ENCODE measurements around the gene LRRFIP2. TPM values are rescaled to one million over a fixed set of nuclear protein-coding genes. Genes with fewer than 3 reads are reported as not detected.

Gene LRRFIP2
- total and polyA plus RNA-seq, 5 donors = 88.9 to 168 (median 161) TPM

- Histone ChIP-seq H3K27ac (ENCODE audit: low read length) (no peak overlapping the region), H3K9me3 (ENCODE audit: control insufficient read depth, low read length) (no peaks in the 10 kb centered on the region), H3K27me3 (ENCODE audit: control insufficient read depth, insufficient read depth) (no peaks in the 10 kb centered on the region), H3K4me1 (ENCODE audit: control insufficient read depth, insufficient read depth, low read length) (peaks cover 2% of the 10 kb centered on the region), H3K4me3 (ENCODE audit: low read length) (no peak overlapping the region)
- ATAC-seq = peak; percentile 41 to 52
- intact Hi-C loops (cut with DNase I) = no loop called here
- WGBS = 20% methylated on average over 1 of the region's 1 CpG
- DNase-seq = no peak
Measured at GRCh38 chr3:37096975-37097374, 77.4 kb downstream of the LRRFIP2 start.

GRCh38 chr3:37096288-37096687, 78.1 kb downstream of the LRRFIP2 start:
- H3K4me3 ChIP-seq (ENCODE audit: low read length) = no peak overlapping the region
- 16% methylated on average over 1 of the region's 1 CpG for WGBS
- intact Hi-C loops (cut with DNase I) = no loop called here
- DNase-seq (no peak), ATAC-seq (peak; percentile 43 to 59)
- H3K4me1 ChIP-seq (ENCODE audit: control insufficient read depth, insufficient read depth, low read length) = peaks cover 2% of the 10 kb centered on the region
- no peak overlapping the region for H3K27ac ChIP-seq (ENCODE audit: low read length)
- H3K9me3 ChIP-seq (ENCODE audit: control insufficient read depth, low read length) = no peaks in the 10 kb centered on the region
- no peaks in the 10 kb centered on the region for H3K27me3 ChIP-seq (ENCODE audit: control insufficient read depth, insufficient read depth)

- DNase-seq = no peak
- H3K9me3 ChIP-seq (ENCODE audit: control insufficient read depth, low read length) = no peaks in the 10 kb centered on the region
Measured at GRCh38 chr3:37094636-37095035, 79.7 kb downstream of the LRRFIP2 start.

GRCh38 chr3:37093481-37093880, 80.9 kb downstream of the LRRFIP2 start:
- ATAC-seq = no peak
- H3K4me3 ChIP-seq (ENCODE audit: low read length) = no peak overlapping the region
- H3K27ac ChIP-seq (ENCODE audit: low read length) = no peak overlapping the region
- H3K27me3 ChIP-seq (ENCODE audit: control insufficient read depth, insufficient read depth) = no peaks in the 10 kb centered on the region
- DNase-seq = no peak
- no peaks in the 10 kb centered on the region for H3K9me3 ChIP-seq (ENCODE audit: control insufficient read depth, low read length)
- H3K4me1 ChIP-seq (ENCODE audit: control insufficient read depth, insufficient read depth, low read length) = peaks cover 2% of the 10 kb centered on the region
- intact Hi-C loops (cut with DNase I) = no loop called here
- 95% methylated on average over 2 of the region's 2 CpGs for WGBS

More at GRCh38 chr3:37094636-37095035, 79.7 kb downstream of the LRRFIP2 start:
- no peak overlapping the region for H3K27ac ChIP-seq (ENCODE audit: low read length)
- no peaks in the 10 kb centered on the region for H3K27me3 ChIP-seq (ENCODE audit: control insufficient read depth, insufficient read depth)
- H3K4me1 ChIP-seq (ENCODE audit: control insufficient read depth, insufficient read depth, low read length) = peaks cover 2% of the 10 kb centered on the region
- intact Hi-C loops (cut with DNase I) = no loop called here
- no peak for ATAC-seq
- H3K4me3 ChIP-seq (ENCODE audit: low read length) = no peak overlapping the region
- 60% methylated on average over 3 of the region's 3 CpGs for WGBS

- intact Hi-C loops (cut with DNase I) = no loop called here
Measured at GRCh38 chr3:37092484-37092883, 81.9 kb downstream of the LRRFIP2 start.

GRCh38 chr3:37087870-37088269, 86.5 kb downstream of the LRRFIP2 start:
- Histone ChIP-seq H3K27me3 (ENCODE audit: control insufficient read depth, insufficient read depth) (no peaks in the 10 kb centered on the region), H3K27ac (ENCODE audit: low read length) (no peak overlapping the region), H3K9me3 (ENCODE audit: control insufficient read depth, low read length) (no peaks in the 10 kb centered on the region), H3K4me1 (ENCODE audit: control insufficient read depth, insufficient read depth, low read length) (peaks cover 2% of the 10 kb centered on the region), H3K4me3 (ENCODE audit: low read length) (no peak overlapping the region)
- WGBS = 95% methylated on average over 2 of the region's 2 CpGs
- DNase-seq (no peak), ATAC-seq (no peak)
- intact Hi-C loops (cut with DNase I) = no loop called here

More at GRCh38 chr3:37092484-37092883, 81.9 kb downstream of the LRRFIP2 start:
- Histone ChIP-seq H3K4me3 (ENCODE audit: low read length) (no peak overlapping the region), H3K9me3 (ENCODE audit: control insufficient read depth, low read length) (no peaks in the 10 kb centered on the region), H3K4me1 (ENCODE audit: control insufficient read depth, insufficient read depth, low read length) (peaks cover 2% of the 10 kb centered on the region), H3K27me3 (ENCODE audit: control insufficient read depth, insufficient read depth) (no peaks in the 10 kb centered on the region), H3K27ac (ENCODE audit: low read length) (no peak overlapping the region)
- ATAC-seq (peak in 1 of 2 donors; percentile 23), DNase-seq (no peak)
- WGBS = 98% methylated on average over 3 of the region's 3 CpGs

- WGBS = 96% methylated on average over 6 of the region's 6 CpGs
- H3K27ac ChIP-seq (ENCODE audit: low read length) = no peak overlapping the region
- no peak for ATAC-seq
- intact Hi-C loops (cut with DNase I) = no loop called here
- no peaks in the 10 kb centered on the region for H3K4me1 ChIP-seq (ENCODE audit: control insufficient read depth, insufficient read depth, low read length)
- no peaks in the 10 kb centered on the region for H3K9me3 ChIP-seq (ENCODE audit: control insufficient read depth, low read length)
- no peak overlapping the region for H3K4me3 ChIP-seq (ENCODE audit: low read length)
- DNase-seq = no peak
- no peaks in the 10 kb centered on the region for H3K27me3 ChIP-seq (ENCODE audit: control insufficient read depth, insufficient read depth)
Measured at GRCh38 chr3:37086918-37087317, 87.5 kb downstream of the LRRFIP2 start.

- no peaks in the 10 kb centered on the region for H3K27me3 ChIP-seq (ENCODE audit: control insufficient read depth, insufficient read depth)
- no peaks in the 10 kb centered on the region for H3K9me3 ChIP-seq (ENCODE audit: control insufficient read depth, low read length)
- ATAC-seq (no peak), DNase-seq (no peak)
- no peak overlapping the region for H3K4me3 ChIP-seq (ENCODE audit: low read length)
- no peaks in the 10 kb centered on the region for H3K4me1 ChIP-seq (ENCODE audit: control insufficient read depth, insufficient read depth, low read length)
- no peak overlapping the region for H3K27ac ChIP-seq (ENCODE audit: low read length)
- intact Hi-C loops (cut with DNase I) = no loop called here
- WGBS = 92% methylated on average over 3 of the region's 3 CpGs
Measured at GRCh38 chr3:37082317-37082716, 92.1 kb downstream of the LRRFIP2 start.

GRCh38 chr3:37075955-37076354, 98.4 kb downstream of the LRRFIP2 start:
- intact Hi-C loops (cut with DNase I) = no loop called here
- H3K4me3 ChIP-seq (ENCODE audit: low read length) = no peak overlapping the region
- no peak overlapping the region for H3K27ac ChIP-seq (ENCODE audit: low read length)
- ATAC-seq (no peak), DNase-seq (no peak)
- no peaks in the 10 kb centered on the region for H3K27me3 ChIP-seq (ENCODE audit: control insufficient read depth, insufficient read depth)
- 100% methylated on average over 1 of the region's 1 CpG for WGBS
- peaks cover 3% of the 10 kb centered on the region for H3K4me1 ChIP-seq (ENCODE audit: control insufficient read depth, insufficient read depth, low read length)
- no peaks in the 10 kb centered on the region for H3K9me3 ChIP-seq (ENCODE audit: control insufficient read depth, low read length)

GRCh38 chr3:37074178-37074577, 100.2 kb downstream of the LRRFIP2 start:
- H3K4me3 ChIP-seq (ENCODE audit: low read length) = no peak overlapping the region
- H3K27ac ChIP-seq (ENCODE audit: low read length) = no peak overlapping the region
- intact Hi-C loops (cut with DNase I) = no loop called here
- H3K27me3 ChIP-seq (ENCODE audit: control insufficient read depth, insufficient read depth) = no peaks in the 10 kb centered on the region
- H3K9me3 ChIP-seq (ENCODE audit: control insufficient read depth, low read length) = no peaks in the 10 kb centered on the region
- DNase-seq (no peak), ATAC-seq (no peak)
- WGBS = 66% methylated on average over 3 of the region's 3 CpGs
- H3K4me1 ChIP-seq (ENCODE audit: control insufficient read depth, insufficient read depth, low read length) = peaks cover 3% of the 10 kb centered on the region

- no peaks in the 10 kb centered on the region for H3K27me3 ChIP-seq (ENCODE audit: control insufficient read depth, insufficient read depth)
- peaks cover 3% of the 10 kb centered on the region for H3K4me1 ChIP-seq (ENCODE audit: control insufficient read depth, insufficient read depth, low read length)
- 13% methylated on average over 2 of the region's 2 CpGs for WGBS
- no peaks in the 10 kb centered on the region for H3K9me3 ChIP-seq (ENCODE audit: control insufficient read depth, low read length)
- no peak overlapping the region for H3K4me3 ChIP-seq (ENCODE audit: low read length)
- intact Hi-C loops (cut with DNase I) = no loop called here
- no peak overlapping the region for H3K27ac ChIP-seq (ENCODE audit: low read length)
- DNase-seq (peak in 1 of 3 donors; percentile 52), ATAC-seq (peak in 1 of 2 donors; percentile 45)
Measured at GRCh38 chr3:37072892-37073291, 101.5 kb downstream of the LRRFIP2 start.

- Histone ChIP-seq H3K4me1 (ENCODE audit: control insufficient read depth, insufficient read depth, low read length) (peaks cover 3% of the 10 kb centered on the region), H3K27me3 (ENCODE audit: control insufficient read depth, insufficient read depth) (no peaks in the 10 kb centered on the region), H3K27ac (ENCODE audit: low read length) (no peak overlapping the region), H3K9me3 (ENCODE audit: control insufficient read depth, low read length) (no peaks in the 10 kb centered on the region), H3K4me3 (ENCODE audit: low read length) (no peak overlapping the region)
- DNase-seq (no peak), ATAC-seq (no peak)
- 90% methylated on average over 3 of the region's 3 CpGs for WGBS
- intact Hi-C loops (cut with DNase I) = no loop called here
Measured at GRCh38 chr3:37071921-37072320, 102.5 kb downstream of the LRRFIP2 start.

Data from right cardiac atrium (tissue), 5 donors.